ENCODE results near the gene MRGPRX4.

The MRGPRX4 gene

DNA sequence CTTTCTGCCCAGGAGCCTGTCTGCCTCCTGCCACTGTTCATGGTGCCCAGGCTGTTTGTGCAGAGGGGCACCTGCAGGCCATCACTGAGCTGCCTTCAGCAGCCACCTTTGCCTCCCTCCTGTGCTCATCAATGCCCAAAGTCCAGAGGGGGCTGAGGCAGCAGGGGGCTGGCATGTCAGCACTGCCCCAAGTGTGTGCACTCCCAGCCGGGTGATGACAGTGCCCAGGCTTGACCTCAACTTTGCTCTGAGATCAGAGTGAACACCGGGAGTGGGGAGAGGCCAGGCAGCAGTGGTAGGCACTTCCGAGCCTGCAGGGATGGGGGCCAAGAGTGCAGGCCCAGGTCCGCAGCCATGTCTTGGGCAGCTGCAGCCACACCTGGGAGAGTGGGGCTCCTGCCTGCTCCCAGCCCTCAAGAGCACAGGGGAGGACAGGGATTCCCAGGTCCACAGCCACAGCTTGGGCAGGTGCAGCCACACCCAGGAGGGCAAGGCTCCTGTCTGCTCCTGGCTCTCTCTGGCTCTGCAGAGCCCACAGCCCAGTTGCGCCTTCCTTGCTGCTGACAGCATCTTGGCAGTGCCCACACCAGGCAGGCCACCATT, 48.7 kb downstream of the MRGPRX4 start:
- TF ChIP-seq, protein P1, sequence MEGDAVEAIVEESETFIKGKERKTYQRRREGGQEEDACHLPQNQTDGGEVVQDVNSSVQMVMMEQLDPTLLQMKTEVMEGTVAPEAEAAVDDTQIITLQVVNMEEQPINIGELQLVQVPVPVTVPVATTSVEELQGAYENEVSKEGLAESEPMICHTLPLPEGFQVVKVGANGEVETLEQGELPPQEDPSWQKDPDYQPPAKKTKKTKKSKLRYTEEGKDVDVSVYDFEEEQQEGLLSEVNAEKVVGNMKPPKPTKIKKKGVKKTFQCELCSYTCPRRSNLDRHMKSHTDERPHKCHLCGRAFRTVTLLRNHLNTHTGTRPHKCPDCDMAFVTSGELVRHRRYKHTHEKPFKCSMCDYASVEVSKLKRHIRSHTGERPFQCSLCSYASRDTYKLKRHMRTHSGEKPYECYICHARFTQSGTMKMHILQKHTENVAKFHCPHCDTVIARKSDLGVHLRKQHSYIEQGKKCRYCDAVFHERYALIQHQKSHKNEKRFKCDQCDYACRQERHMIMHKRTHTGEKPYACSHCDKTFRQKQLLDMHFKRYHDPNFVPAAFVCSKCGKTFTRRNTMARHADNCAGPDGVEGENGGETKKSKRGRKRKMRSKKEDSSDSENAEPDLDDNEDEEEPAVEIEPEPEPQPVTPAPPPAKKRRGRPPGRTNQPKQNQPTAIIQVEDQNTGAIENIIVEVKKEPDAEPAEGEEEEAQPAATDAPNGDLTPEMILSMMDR (IDR thresholded peaks at IDR 0.05; ENCODE audit: borderline replicate concordance, insufficient read depth, low read depth, low read length) = no peak
- H3K4me3 ChIP-seq (ENCODE audit: low read depth, low read length) = no peak overlapping the region

DNA sequence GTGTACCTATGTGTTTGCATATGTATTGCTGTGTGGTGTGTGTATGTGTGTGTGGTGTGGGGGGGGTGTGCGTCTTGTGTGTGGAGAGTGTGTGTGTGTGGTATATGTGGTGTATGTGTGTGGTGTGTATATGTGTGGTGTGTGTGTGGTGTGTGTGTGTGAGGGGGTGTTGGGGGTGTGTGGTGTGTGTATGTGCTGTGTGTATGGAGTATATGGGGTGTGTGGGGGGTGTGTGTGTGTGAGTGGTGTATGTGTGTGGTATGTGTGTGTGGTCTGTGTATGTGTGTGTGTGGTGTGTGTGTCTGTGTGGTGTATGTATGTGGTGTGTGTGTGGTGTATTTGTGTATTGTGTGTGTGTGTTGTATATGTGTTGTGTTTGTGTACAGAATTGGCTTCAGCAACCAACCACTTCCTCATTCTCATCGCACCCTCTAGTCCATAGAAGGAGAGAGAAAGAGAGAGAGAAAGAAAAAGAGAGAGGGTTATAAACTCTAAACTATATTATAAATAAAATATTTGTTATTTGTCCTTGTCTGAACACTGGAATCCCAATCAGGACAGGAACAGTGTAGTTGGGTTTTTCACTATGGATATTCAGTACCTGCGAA, 50.3 kb downstream of the MRGPRX4 start:
- H3K4me3 ChIP-seq (ENCODE audit: low read depth, low read length) = no peak overlapping the region
- TF ChIP-seq, protein P1 (IDR thresholded peaks at IDR 0.05; ENCODE audit: borderline replicate concordance, insufficient read depth, low read depth, low read length) = no peak
